Esophagus squamous epithelium (tissue), 5 donors: ENCODE results near the gene AP1S3. TPM values are rescaled to one million over a fixed set of nuclear protein-coding genes. Genes with fewer than 3 reads are reported as not detected.

Experiments used
- DNase-seq: peaks from one replicate; lab custom pipeline; 2025; lab: John Stamatoyannopoulos, UW
- H3K27ac ChIP-seq, 4 donors: fragments of 200-600 bp; sonication (generic); one replicate each; pipeline ENCODE4 v1.5.1; 2016 to 2019; ENCODE audit warnings: mild to moderate bottlenecking in 1 of 4
- H3K27me3 ChIP-seq, 4 donors: fragments of 200-600 bp; sonication (generic); 1 replicate in 3 of 4; 2 replicates in 1 of 4; pipeline versions ENCODE4 v1.5.1 to v1.6.0; 2017 to 2021; ENCODE audit warnings: antibody characterized with exemption in 1 of 4
- H3K36me3 ChIP-seq, 3 donors: fragments of 200-600 bp; sonication (generic); one replicate each; pipeline ENCODE4 v1.5.1; 2016 to 2019
- H3K4me1 ChIP-seq, 3 donors: fragments of 200-600 bp; sonication (generic); one replicate each; pipeline ENCODE4 v1.5.1; 2017 to 2019
- H3K4me3 ChIP-seq, 4 donors: fragments of 200-600 bp; sonication (generic); 1 replicate in 3 of 4; 2 replicates in 1 of 4; pipeline ENCODE4 v1.5.1; 2016 to 2019; ENCODE audit warnings: mild to moderate bottlenecking in 2 of 4, moderate library complexity in 1 of 4
- H3K9me3 ChIP-seq, 3 donors: fragments of 200-600 bp; sonication (generic); one replicate each; pipeline ENCODE4 v1.5.1; 2016 to 2019
- POLR2A ChIP-seq, 4 donors: fragments of 450-650 bp; IDR thresholded peaks; one replicate each; pipeline ENCODE4 v1.6.1; 2017; ENCODE audit warnings: antibody characterized with exemption in 4 of 4, mild to moderate bottlenecking in 4 of 4, moderate library complexity in 3 of 4
- WGBS, 2 donors: methylation state at CpG; one replicate each; pipeline ENCODE4 v1.1.5; 2018; 5-methylcytosine and 5-hydroxymethylcytosine counted together
- intact Hi-C: fragments of 100-400 bp; cut with DNase I; formaldehyde crosslinking; loops from one replicate; pipeline ENCODE4 v1.15.0; 2022
- total RNA-seq, 4 donors: library from RNA; depleted of rRNA; stranded (reverse); fragments of >200 nt; gene quantifications; one replicate each; pipeline ENCODE4 v1.1.0, GENCODE V29; 2016
- TF ChIP-seq, protein P1 (sequence below), 6 experiments: fragments of 450-650 bp in 4 of 6; fragments of 200-600 bp in 2 of 6; sonication (generic) in 2 of 6; IDR thresholded peaks; one replicate each; pipeline ENCODE4 v1.5.1; 2016 to 2019; ENCODE audit warnings: antibody characterized with exemption in 6 of 6, mild to moderate bottlenecking in 4 of 6, moderate library complexity in 4 of 6
- donor health status: DM: yes; HTN: yes; CAD: no.

Gene AP1S3
- total RNA-seq, 4 donors from 2014 or later, result 11.3 to 27.4 (median 15.6) TPM

DNA sequence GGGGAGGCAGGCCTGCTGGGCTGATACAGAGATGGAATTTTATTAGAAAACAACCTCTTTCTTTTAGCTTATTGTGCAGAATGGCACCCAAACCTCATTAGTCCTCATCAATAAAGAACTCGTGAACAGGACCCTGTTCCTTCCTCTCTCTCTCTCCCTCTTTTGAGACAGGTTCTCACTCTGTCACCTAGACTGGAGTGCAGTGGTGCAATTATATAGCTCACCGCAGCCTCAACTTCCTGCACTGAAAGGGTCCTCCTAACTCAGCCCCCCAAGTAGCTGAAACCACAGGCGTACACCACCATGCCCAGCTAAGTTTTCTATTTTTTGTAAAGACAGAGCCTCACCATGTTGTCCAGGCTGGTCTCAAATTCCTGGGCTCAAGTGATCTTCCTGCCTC lies 21.7 kb upstream of the AP1S3 start:
- intact Hi-C loops, result no loop called here
- TF ChIP-seq POLR2A (IDR thresholded peaks at IDR 0.05), result no peak
- TF ChIP-seq, protein P1, sequence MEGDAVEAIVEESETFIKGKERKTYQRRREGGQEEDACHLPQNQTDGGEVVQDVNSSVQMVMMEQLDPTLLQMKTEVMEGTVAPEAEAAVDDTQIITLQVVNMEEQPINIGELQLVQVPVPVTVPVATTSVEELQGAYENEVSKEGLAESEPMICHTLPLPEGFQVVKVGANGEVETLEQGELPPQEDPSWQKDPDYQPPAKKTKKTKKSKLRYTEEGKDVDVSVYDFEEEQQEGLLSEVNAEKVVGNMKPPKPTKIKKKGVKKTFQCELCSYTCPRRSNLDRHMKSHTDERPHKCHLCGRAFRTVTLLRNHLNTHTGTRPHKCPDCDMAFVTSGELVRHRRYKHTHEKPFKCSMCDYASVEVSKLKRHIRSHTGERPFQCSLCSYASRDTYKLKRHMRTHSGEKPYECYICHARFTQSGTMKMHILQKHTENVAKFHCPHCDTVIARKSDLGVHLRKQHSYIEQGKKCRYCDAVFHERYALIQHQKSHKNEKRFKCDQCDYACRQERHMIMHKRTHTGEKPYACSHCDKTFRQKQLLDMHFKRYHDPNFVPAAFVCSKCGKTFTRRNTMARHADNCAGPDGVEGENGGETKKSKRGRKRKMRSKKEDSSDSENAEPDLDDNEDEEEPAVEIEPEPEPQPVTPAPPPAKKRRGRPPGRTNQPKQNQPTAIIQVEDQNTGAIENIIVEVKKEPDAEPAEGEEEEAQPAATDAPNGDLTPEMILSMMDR (IDR thresholded peaks at IDR 0.05), result no peak
- WGBS, 2 donors, result 84 to 96% methylated on average over 3 of the region's 3 CpGs

GRCh38 chr2:223856584-223856983 lies 19.2 kb upstream of the AP1S3 start:
- H3K36me3 ChIP-seq, result no peaks in the 10 kb centered on the region
- 51 to 74% methylated on average over 2 to 3 of the region's 5 CpGs for WGBS, 2 donors
- no peak overlapping the region for H3K4me3 ChIP-seq
- intact Hi-C loops, result no loop called here
- H3K27ac ChIP-seq, result no peak overlapping the region
- H3K4me1 ChIP-seq, result peaks cover 0 to 12% (median 3%) of the 10 kb centered on the region in 3 donors
- DNase-seq, result no peak
- H3K27me3 ChIP-seq, result no peaks in the 10 kb centered on the region
- H3K9me3 ChIP-seq, result no peaks in the 10 kb centered on the region
- no peak for TF ChIP-seq POLR2A (IDR thresholded peaks at IDR 0.05)
- TF ChIP-seq, protein P1 (IDR thresholded peaks at IDR 0.05), result no peak

More for the DNA sequence above, 21.7 kb upstream of the AP1S3 start:
- Histone ChIP-seq H3K36me3 (no peaks in the 10 kb centered on the region), H3K27me3 (no peaks in the 10 kb centered on the region), H3K27ac (no peak overlapping the region), H3K4me1 (peaks cover 0 to 14% (median 4%) of the 10 kb centered on the region in 3 donors), H3K9me3 (no peaks in the 10 kb centered on the region), H3K4me3 (no peak overlapping the region)
- DNase-seq, result no peak

- DNase-seq, result no peak
- intact Hi-C loops, result no loop called here
- no peak overlapping the region for H3K27ac ChIP-seq
- H3K27me3 ChIP-seq, result no peaks in the 10 kb centered on the region
- no peak overlapping the region for H3K4me3 ChIP-seq
- no peaks in the 10 kb centered on the region for H3K36me3 ChIP-seq
- H3K4me1 ChIP-seq, result peaks cover 0 to 6% (median 0%) of the 10 kb centered on the region in 3 donors
- H3K9me3 ChIP-seq, result no peaks in the 10 kb centered on the region
- 44 to 61% methylated on average over 2 of the region's 2 CpGs for WGBS, 2 donors
- TF ChIP-seq POLR2A (IDR thresholded peaks at IDR 0.05), result no peak
- TF ChIP-seq, protein P1 (IDR thresholded peaks at IDR 0.05), result no peak
Observed at GRCh38 chr2:223856021-223856420, 18.6 kb upstream of the AP1S3 start.

DNA sequence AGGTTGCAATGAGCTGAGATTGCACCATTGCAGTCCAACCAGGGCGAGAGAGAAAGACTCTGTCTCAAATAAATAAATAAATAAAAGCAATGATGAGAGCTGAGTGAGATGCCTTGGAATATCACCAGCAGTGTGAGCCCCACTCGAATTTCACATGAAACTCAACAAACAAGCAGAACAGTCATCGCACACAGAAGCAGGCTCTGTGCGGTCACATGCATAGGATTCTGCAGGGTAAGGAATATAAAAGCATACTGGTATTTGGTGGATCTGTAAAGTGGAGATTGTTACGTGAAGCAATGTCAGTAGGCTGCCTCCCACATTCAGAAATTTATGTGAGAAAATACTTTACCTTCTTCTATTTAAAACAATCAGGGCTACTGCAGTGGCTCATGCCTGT lies 18.0 kb upstream of the AP1S3 start:
- Histone ChIP-seq H3K4me1 (no peaks in the 10 kb centered on the region), H3K36me3 (no peaks in the 10 kb centered on the region), H3K4me3 (no peak overlapping the region), H3K27me3 (no peaks in the 10 kb centered on the region), H3K27ac (no peak overlapping the region), H3K9me3 (no peaks in the 10 kb centered on the region)
- WGBS, 2 donors, result 80 to 86% methylated on average over 5 of the region's 5 CpGs
- intact Hi-C loops, result no loop called here
- no peak for TF ChIP-seq POLR2A (IDR thresholded peaks at IDR 0.05)
- TF ChIP-seq, protein P1 (IDR thresholded peaks at IDR 0.05), result no peak
- no peak for DNase-seq

DNA sequence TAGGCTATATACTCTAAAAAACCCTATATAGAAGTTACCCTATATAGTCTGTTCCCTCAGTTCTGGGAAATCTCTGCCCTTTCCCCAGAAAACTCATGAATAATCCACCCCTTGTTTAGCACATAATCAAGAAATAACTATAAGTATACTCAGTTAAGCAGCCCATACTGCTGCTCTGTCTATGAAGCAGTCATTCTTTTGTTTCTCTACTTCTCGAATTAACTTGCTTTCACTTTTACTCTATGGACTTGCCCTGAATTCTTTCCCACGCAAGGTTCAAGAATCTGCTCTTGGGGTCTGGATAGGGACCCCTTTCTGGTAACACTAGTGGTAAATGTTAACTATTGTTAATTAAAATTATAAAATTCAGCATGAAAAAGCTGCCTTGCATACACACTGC lies 17.4 kb upstream of the AP1S3 start:
- TF ChIP-seq, protein P1 (IDR thresholded peaks at IDR 0.05), result no peak
- no peak for TF ChIP-seq POLR2A (IDR thresholded peaks at IDR 0.05)
- H3K27me3 ChIP-seq, result no peaks in the 10 kb centered on the region
- no peaks in the 10 kb centered on the region for H3K9me3 ChIP-seq
- H3K4me1 ChIP-seq, result no peaks in the 10 kb centered on the region
- H3K27ac ChIP-seq, result no peak overlapping the region
- no peak for DNase-seq
- WGBS, 2 donors, result 69 to 72% methylated on average over 2 of the region's 2 CpGs
- intact Hi-C loops, result no loop called here
- no peak overlapping the region for H3K4me3 ChIP-seq
- H3K36me3 ChIP-seq, result no peaks in the 10 kb centered on the region
